Measurements from ENCODE around the gene TRNP1. TPM values are rescaled to one million over a fixed set of nuclear protein-coding genes. Genes with fewer than 3 reads are reported as not detected.
"Not testable (repeated sequence)": the region's sequence is repeated elsewhere in the genome, so short reads cannot be mapped to it uniquely, and the experiment has no call there.

The TRNP1 gene
- total and polyA plus RNA-seq, 3 donors from 2014 or later = 4.3 to 7.7 (median 5.7) TPM

DNA sequence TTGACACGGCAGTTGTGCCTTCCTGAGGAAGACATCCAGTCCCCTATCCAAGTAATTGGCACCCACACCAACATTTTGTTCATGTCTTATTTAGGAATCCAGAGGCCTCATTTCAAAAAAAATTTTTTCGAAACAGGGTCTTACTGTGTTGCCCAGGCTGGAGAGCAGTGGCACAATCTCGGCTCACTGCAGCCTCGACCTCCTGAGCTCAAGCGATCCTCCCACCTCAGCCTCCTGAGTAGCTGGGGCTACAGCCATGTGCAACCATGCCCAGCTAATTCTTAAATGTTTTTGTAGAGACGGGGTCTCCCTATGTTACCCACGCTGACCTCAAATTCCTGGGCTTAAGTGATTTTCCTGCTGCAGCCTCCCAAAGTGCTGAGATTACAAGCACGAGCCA, 9.2 kb upstream of the TRNP1 start:
- TF ChIP-seq POLR2A (IDR thresholded peaks at IDR 0.05) = no peak
- TF ChIP-seq, protein P1, sequence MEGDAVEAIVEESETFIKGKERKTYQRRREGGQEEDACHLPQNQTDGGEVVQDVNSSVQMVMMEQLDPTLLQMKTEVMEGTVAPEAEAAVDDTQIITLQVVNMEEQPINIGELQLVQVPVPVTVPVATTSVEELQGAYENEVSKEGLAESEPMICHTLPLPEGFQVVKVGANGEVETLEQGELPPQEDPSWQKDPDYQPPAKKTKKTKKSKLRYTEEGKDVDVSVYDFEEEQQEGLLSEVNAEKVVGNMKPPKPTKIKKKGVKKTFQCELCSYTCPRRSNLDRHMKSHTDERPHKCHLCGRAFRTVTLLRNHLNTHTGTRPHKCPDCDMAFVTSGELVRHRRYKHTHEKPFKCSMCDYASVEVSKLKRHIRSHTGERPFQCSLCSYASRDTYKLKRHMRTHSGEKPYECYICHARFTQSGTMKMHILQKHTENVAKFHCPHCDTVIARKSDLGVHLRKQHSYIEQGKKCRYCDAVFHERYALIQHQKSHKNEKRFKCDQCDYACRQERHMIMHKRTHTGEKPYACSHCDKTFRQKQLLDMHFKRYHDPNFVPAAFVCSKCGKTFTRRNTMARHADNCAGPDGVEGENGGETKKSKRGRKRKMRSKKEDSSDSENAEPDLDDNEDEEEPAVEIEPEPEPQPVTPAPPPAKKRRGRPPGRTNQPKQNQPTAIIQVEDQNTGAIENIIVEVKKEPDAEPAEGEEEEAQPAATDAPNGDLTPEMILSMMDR (IDR thresholded peaks at IDR 0.05) = no peak
- intact Hi-C loops (cut with DNase I; ENCODE audit: low total_unique reads) = no loop called here
- no peak overlapping the region for H3K4me3 ChIP-seq
- 76 to 85% methylated on average over 8 of the region's 8 CpGs for WGBS, 2 donors
- no peaks in the 10 kb centered on the region for H3K36me3 ChIP-seq (ENCODE audit: low read depth, missing control alignments)
- no peak overlapping the region for H3K27ac ChIP-seq
- DNase-seq = no peak
- no peaks in the 10 kb centered on the region for H3K4me1 ChIP-seq
- H3K27me3 ChIP-seq = no peaks in the 10 kb centered on the region
- H3K9me3 ChIP-seq = no peaks in the 10 kb centered on the region

DNA sequence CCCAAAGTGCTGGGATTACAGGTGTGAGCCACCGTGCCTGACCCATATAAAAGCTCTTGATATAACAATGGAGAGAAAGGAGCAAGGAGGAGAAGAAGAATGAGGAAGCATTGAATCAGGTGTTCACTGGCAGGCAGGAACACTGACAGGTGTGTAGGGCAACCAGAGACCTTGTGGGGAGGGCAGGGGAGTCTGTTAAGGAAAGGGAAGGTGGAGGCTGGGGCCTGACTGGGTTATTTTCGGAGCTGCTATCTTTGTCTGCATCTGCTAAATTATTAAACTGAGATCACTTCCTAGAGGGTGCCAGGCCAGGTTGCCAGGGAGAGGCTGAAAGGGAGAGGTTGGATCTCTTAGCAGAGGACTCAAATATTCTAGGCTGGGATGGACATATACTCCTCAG, 6.8 kb upstream of the TRNP1 start:
- H3K4me1 ChIP-seq = no peaks in the 10 kb centered on the region
- no peaks in the 10 kb centered on the region for H3K9me3 ChIP-seq
- DNase-seq = no peak
- intact Hi-C loops (cut with DNase I; ENCODE audit: low total_unique reads) = no loop called here
- H3K4me3 ChIP-seq = no peak overlapping the region
- H3K36me3 ChIP-seq (ENCODE audit: low read depth, missing control alignments) = no peaks in the 10 kb centered on the region
- H3K27me3 ChIP-seq = no peaks in the 10 kb centered on the region
- TF ChIP-seq POLR2A (IDR thresholded peaks at IDR 0.05) = no peak
- TF ChIP-seq, protein P1 (IDR thresholded peaks at IDR 0.05) = no peak
- 86 to 90% methylated on average over 2 of the region's 2 CpGs for WGBS, 2 donors
- no peak overlapping the region for H3K27ac ChIP-seq

DNA sequence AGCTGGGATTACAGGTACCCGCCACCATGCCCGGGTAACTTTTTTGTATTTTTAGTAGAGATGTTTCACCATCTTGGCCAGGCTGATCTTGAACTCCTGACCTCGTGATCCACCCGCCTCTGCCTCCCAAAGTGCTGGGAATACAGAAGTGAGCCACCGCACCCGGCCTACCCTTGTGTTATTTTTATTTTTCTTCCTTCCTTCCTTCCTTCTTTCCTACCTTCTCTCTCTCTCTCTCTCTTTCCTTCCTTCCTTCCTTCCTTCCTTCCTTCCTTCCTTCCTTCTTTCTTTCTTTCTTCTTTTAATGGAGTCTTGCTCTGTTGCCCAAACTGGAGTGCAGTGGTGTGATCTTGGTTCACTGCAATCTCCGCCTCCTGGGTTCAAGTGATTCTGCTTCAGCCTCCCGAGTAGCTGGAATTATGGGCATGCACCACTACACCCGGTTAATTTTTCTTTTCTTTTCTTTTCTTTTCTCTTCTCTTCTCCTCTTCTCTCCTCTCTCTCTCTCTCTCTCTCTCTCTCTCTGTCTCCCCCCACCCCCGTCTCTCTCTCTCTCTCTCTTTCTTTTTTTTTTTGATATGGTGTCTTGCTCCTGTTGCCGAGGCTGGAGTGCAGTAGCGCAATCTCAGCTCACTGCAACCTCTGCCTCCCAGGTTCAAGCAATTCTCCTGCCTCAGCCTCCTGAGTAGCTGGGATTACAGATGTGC, 3.9 kb upstream of the TRNP1 start:
- H3K36me3 ChIP-seq (ENCODE audit: low read depth, missing control alignments); H3K27me3 ChIP-seq; H3K4me1 ChIP-seq; DNase-seq; H3K4me3 ChIP-seq; H3K27ac ChIP-seq; H3K9me3 ChIP-seq: not testable (repeated sequence)
- 83 to 86% methylated on average over 12 of the region's 12 CpGs for WGBS, 2 donors
- intact Hi-C loops (cut with DNase I; ENCODE audit: low total_unique reads) = loop anchor here (10.0 kb wide), 1 partner anchor 105 kb away; no protein-coding TSS in a partner anchor

DNA sequence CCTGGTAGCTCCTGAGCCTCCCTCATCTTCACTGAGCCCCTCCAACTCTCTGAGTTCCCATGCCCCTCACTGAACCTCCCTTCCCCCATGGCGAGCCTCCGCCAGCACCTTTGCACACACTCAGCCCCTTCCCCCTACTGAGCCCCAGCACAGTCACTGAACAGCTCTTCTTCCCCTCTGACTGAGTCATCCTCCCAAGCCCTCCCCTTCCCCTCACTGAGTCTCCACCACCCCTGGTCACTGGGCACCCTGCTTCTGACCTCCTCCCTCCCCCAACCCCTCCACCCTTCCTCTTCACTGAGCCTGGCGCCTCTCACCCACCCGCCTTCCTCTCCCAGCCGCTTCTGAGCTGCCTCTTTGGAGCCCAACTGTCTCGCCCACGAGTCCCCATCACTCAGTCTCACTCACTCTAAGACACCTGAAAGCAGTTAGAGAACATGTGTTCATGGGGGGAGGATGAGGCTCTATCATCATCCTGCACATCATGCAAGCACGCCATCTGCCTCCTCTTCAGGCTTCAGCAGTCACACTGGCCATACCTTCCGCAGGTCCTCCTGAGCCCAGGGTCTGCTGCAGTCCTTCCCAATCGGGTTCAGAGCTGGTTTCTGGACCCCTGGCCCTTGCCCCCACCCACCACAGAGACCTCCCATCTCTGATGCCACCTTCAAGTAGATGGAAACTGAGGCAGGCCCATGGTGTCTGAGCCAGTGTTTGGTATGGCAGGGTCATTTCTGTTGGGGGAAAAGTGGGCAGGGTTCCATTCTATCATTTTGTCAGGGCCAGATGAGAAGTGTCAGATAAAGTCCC, 2.0 kb upstream of the TRNP1 start:
- DNase-seq = no peak
- H3K9me3 ChIP-seq = no peaks in the 10 kb centered on the region
- WGBS, 2 donors = 58 to 63% methylated on average over 9 to 10 of the region's 10 CpGs
- H3K4me3 ChIP-seq = no peak overlapping the region
- peaks cover 12% of the 10 kb centered on the region for H3K4me1 ChIP-seq
- TF ChIP-seq, protein P1 (IDR thresholded peaks at IDR 0.05) = no peak
- no peak for TF ChIP-seq POLR2A (IDR thresholded peaks at IDR 0.05)
- intact Hi-C loops (cut with DNase I; ENCODE audit: low total_unique reads) = loop anchor here (10.0 kb wide), 1 partner anchor 103 kb away; no protein-coding TSS in a partner anchor
- H3K27ac ChIP-seq = no peak overlapping the region
- no peaks in the 10 kb centered on the region for H3K36me3 ChIP-seq (ENCODE audit: low read depth, missing control alignments)
- H3K27me3 ChIP-seq = no peaks in the 10 kb centered on the region

DNA sequence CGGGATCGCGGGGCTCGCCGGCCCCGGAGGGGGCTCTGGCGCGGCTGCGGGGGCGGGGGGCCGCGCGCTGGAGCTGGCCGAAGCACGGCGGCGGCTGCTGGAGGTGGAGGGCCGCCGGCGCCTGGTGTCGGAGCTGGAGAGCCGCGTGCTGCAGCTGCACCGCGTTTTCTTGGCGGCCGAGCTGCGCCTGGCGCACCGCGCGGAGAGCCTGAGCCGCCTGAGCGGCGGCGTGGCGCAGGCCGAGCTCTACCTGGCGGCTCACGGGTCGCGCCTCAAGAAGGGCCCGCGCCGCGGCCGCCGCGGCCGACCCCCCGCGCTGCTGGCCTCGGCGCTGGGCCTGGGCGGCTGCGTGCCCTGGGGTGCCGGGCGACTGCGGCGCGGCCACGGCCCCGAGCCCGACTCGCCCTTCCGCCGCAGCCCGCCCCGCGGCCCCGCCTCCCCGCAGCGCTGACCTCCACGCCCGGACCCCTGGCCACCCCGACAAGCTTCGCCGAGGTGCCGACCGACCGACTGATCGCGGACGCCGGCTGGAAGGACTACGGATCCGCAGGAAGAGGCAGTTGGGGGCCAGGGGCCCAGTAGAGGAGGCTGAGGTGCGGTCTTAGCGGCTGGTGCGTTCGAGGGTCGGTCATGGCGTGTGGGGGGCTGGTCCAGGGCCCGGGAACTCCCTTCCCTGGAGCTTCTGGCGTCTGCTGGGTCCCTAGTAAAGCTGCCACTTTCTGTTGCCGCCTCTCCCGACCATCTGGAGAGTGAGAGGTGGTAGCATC, 711 bp downstream of the TRNP1 start:
- TF ChIP-seq, protein P1 (IDR thresholded peaks at IDR 0.05) = no peak
- no peak for TF ChIP-seq POLR2A (IDR thresholded peaks at IDR 0.05)
- H3K4me1 ChIP-seq = peaks cover 26% of the 10 kb centered on the region
- WGBS, 2 donors = 3 to 50% methylated on average over 2 to 31 of the region's 97 CpGs
- H3K36me3 ChIP-seq (ENCODE audit: low read depth, missing control alignments) = no peaks in the 10 kb centered on the region
- H3K27ac ChIP-seq = peak overlapping the region in 1 of 2 donors; percentile 24
- intact Hi-C loops (cut with DNase I; ENCODE audit: low total_unique reads) = loop anchor here (10.0 kb wide), 1 partner anchor 101 kb away; no protein-coding TSS in a partner anchor
- peak overlapping the region; percentile 61 to 71 for H3K4me3 ChIP-seq
- no peaks in the 10 kb centered on the region for H3K9me3 ChIP-seq
- H3K27me3 ChIP-seq = no peaks in the 10 kb centered on the region
- DNase-seq = no peak

Measured in testis (tissue), 3 donors.